OCI-LY3 (cell line): ENCODE results near the gene ALG2.

Source experiments
- EZH2phosphoT487 ChIP-seq: fragments of 200-600 bp; shearing (Covaris generic); IDR thresholded peaks from 2 replicates; pipeline ENCODE4 v1.6.1; 2018; ENCODE audit warnings: antibody characterized with exemption, mixed run types, low read depth
- TF ChIP-seq, protein P1 (sequence below): fragments of 200-600, 300-600 bp; sonication (generic); IDR thresholded peaks from 2 replicates; pipeline ENCODE4 v1.5.1; 2014; ENCODE audit warnings: antibody characterized with exemption, low read length, low read depth

DNA sequence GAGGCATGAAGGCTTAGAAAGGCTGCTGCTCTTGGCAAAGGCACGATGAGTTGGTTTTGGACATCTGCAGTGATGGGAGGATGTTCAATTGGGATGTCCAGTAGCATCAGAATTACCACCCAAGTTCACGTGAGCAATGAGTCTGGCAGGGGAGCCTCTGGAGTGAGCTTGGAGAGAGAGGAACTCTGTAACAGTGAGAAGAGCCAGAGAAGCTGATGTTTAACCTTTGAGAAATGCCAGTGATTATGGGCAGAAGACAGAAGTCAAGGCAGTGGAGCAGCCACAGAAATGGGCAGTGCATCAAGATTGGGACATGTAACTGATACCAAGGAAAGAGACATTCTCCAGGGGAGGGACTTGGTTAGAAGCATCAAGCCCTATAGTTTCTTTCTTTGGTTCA lies 40.2 kb upstream of the ALG2 start:
- TF ChIP-seq, protein P1, sequence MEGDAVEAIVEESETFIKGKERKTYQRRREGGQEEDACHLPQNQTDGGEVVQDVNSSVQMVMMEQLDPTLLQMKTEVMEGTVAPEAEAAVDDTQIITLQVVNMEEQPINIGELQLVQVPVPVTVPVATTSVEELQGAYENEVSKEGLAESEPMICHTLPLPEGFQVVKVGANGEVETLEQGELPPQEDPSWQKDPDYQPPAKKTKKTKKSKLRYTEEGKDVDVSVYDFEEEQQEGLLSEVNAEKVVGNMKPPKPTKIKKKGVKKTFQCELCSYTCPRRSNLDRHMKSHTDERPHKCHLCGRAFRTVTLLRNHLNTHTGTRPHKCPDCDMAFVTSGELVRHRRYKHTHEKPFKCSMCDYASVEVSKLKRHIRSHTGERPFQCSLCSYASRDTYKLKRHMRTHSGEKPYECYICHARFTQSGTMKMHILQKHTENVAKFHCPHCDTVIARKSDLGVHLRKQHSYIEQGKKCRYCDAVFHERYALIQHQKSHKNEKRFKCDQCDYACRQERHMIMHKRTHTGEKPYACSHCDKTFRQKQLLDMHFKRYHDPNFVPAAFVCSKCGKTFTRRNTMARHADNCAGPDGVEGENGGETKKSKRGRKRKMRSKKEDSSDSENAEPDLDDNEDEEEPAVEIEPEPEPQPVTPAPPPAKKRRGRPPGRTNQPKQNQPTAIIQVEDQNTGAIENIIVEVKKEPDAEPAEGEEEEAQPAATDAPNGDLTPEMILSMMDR: no peak
- no peak for TF ChIP-seq EZH2phosphoT487
